ENCODE measurements around the gene PLA2G5. TPM values are rescaled to one million over a fixed set of nuclear protein-coding genes. Genes with fewer than 3 reads are reported as not detected.

Gene PLA2G5
- total and polyA plus RNA-seq, 2 of the 4 experiments (the other 2 are of a cell fraction) = not detected

- Histone ChIP-seq H3K79me1 (ENCODE audit: low read depth in 1 of 2, low read length in 2 of 2) (no peaks in the 10 kb centered on the region), H3K27ac (ENCODE audit: insufficient read depth, low read length) (no peak overlapping the region), H4K20me1 (ENCODE audit: insufficient read depth, low read length) (no peaks in the 10 kb centered on the region), H2AFZ (replicated peaks; ENCODE audit: low read length, poor library complexity) (no peak overlapping the region), H3K18ac (ENCODE audit: low read depth, low read length) (no peak overlapping the region), H3K4me2 (ENCODE audit: low read depth, low read length) (no peak overlapping the region), H3K36me3 (ENCODE audit: control insufficient read depth, insufficient read depth, low read length) (no peaks in the 10 kb centered on the region), H3K9me1 (ENCODE audit: insufficient read depth, low read length) (0 out of 2 replicates have a peak, but pooled peaks cover 3% of the 10 kb centered on the region), H2BK120ac (ENCODE audit: low read depth, low read length) (no peak overlapping the region), H2AK9ac (replicated peaks; ENCODE audit: low read depth, low read length, poor library complexity) (no peak overlapping the region), H4K5ac (ENCODE audit: low read depth, low read length) (no peak overlapping the region), H4K91ac (ENCODE audit: insufficient read depth, low read depth, low read length) (no peak overlapping the region), H4K8ac (ENCODE audit: low read depth in 2 of 2, low read length in 2 of 2) (no peak overlapping the region), H2BK15ac (ENCODE audit: low read depth, low read length) (no peak overlapping the region), H3K9ac (ENCODE audit: low read depth, low read length) (no peak overlapping the region), H2BK20ac (ENCODE audit: low read depth, low read length) (no peak overlapping the region), H3K14ac (replicated peaks; ENCODE audit: low read depth, low read length) (no peak overlapping the region), H3K9me3 (ENCODE audit: control insufficient read depth, insufficient read depth, low read length) (no peaks in the 10 kb centered on the region), H3K23ac (ENCODE audit: low read depth, low read length) (no peak overlapping the region), H2AK5ac (ENCODE audit: low read depth, low read length) (no peak overlapping the region), H3K56ac (ENCODE audit: extremely low read depth, insufficient read depth, low read length) (no peak overlapping the region), H2BK5ac (ENCODE audit: low read depth, low read length, poor library complexity, severe bottlenecking) (no peak overlapping the region), H3K4ac (ENCODE audit: low read depth, low read length) (no peak overlapping the region), H3K4me1 (ENCODE audit: control insufficient read depth, insufficient read depth, low read length) (no peaks in the 10 kb centered on the region), H3K4me3 (ENCODE audit: insufficient read depth, low read depth, low read length) (no peak overlapping the region), H3K27me3 (ENCODE audit: control insufficient read depth, insufficient read depth, low read length) (peaks cover 1% of the 10 kb centered on the region)
- intact Hi-C loops (cut with micrococcal nuclease) (no loop called here), in situ Hi-C loops (cut with MboI; ENCODE audit: low sequenced_read_pairs) (no loop called here), dilution Hi-C loops (cut with HindIII; ENCODE audit: low sequenced_read_pairs, unreplicated experiment) (no loop called here)
- ATAC-seq (ENCODE audit: low read depth) = no peak
- DNase-seq = no peak
- ChIA-PET CTCF (no interaction called here), POLR2A (ENCODE audit: unreplicated experiment) (no interaction called here)
- TF ChIP-seq MAZ (IDR thresholded peaks at IDR 0.05; ENCODE audit: borderline replicate concordance, low read depth, low read length) (no peak), RCOR1 (IDR thresholded peaks at IDR 0.05; ENCODE audit: insufficient replicate concordance, low read length) (no peak), SMC3 (IDR thresholded peaks at IDR 0.05; ENCODE audit: low read depth, low read length) (no peak), RFX5 (IDR thresholded peaks at IDR 0.05; ENCODE audit: low read depth, low read length) (no peak), CTCF (conservative IDR thresholded peaks at IDR 0.05; ENCODE audit: low read depth, low read length) (no peak), POLR2A (IDR thresholded peaks at IDR 0.05; ENCODE audit: low read depth, low read length) (no peak), NFE2L2 (IDR thresholded peaks at IDR 0.05; ENCODE audit: low read depth, low read length) (no peak), MXI1 (IDR thresholded peaks at IDR 0.05; ENCODE audit: borderline replicate concordance, low read depth, low read length) (no peak), USF2 (IDR thresholded peaks at IDR 0.05; ENCODE audit: low read depth, low read length) (no peak), CEBPB (IDR thresholded peaks at IDR 0.05; ENCODE audit: low read depth, low read length) (no peak), BHLHE40 (IDR thresholded peaks at IDR 0.05; ENCODE audit: low read depth, low read length) (no peak), MAFK (IDR thresholded peaks at IDR 0.05; ENCODE audit: low read depth, low read length) (no peak), ELK1 (IDR thresholded peaks at IDR 0.05; ENCODE audit: borderline replicate concordance, low read depth, low read length) (no peak)
- no TSS peak for BruUV-seq (replicated peaks)
- WGBS, 2 experiments (ENCODE audit: extremely low coverage in 2 of 2, insufficient read length in 1 of 2) = 76% methylated on average over 3 of the region's 3 CpGs; no CpG with 5 or more reads in 1 of the 2 experiments
These were observed 66.3 kb downstream of the PLA2G5 start for GRCh38 chr1:20136249-20136648.

Measured in IMR-90 (cell line).